T-helper 22 cell (primary cell): ENCODE results near the gene MSMP.

ENCODE experiments used
- DNase-seq: peaks from one replicate; pipeline ENCODE4 v3.0.0-alpha.2; 2020; ENCODE audit warnings: low read depth

MSMP gene

DNA sequence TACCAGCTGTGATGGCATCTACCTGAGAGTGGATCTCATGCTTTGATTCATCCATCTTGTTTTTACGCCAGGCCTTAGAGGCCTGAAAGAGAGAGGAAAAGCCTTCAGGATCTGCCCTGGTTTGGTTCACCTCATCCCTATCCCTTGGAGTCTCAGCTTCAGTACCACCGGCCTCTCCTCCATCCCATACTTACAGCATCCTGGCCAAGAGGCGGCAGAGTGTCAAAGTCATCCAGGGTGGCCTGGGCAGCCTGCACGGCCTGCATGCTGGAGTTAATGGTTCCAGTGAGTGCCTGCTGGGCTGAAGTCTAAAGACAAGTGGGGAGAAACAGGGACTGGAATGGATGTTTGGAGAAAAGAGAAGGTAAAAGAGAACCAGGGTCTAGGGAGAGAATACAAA is 34.5 kb downstream of the MSMP start:
- no peak for DNase-seq

DNA sequence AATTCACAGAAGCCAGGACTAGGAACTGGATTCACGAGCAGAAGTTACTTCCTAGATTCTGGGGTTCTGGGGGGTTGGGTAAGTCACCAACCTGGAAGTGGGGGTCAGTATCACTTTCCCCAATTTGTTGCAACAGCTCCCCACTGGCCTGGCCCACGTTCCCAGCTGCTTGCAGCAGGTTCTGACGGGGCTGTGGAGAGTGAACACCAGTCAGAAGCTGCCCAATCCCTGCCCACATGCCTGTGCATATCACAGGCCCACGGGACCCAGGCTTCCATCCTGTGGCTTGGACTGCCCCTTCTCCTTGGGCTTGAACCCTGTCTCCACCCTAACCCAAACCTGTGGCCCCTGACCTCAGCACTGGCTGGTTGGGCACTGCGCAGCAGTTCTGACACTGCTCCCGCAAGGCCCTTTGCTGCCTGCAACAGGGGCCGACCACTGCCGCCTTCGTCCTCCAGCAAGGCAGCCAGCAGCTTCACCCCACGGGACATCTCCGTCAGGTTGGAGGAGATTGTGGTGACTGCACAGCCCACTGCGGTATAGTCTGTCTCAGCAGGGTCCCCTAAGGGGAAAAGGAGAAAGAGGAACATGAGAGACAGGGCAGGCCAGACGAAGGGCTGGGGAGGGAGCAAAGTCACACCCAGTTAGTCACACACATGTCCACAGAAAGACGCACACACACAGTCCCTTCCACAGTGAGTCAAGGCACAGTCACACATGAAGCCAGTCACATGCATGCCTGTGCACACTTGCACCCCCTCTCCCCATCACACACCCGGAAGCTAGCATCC is 35.2 kb downstream of the MSMP start:
- DNase-seq, result no peak

DNA sequence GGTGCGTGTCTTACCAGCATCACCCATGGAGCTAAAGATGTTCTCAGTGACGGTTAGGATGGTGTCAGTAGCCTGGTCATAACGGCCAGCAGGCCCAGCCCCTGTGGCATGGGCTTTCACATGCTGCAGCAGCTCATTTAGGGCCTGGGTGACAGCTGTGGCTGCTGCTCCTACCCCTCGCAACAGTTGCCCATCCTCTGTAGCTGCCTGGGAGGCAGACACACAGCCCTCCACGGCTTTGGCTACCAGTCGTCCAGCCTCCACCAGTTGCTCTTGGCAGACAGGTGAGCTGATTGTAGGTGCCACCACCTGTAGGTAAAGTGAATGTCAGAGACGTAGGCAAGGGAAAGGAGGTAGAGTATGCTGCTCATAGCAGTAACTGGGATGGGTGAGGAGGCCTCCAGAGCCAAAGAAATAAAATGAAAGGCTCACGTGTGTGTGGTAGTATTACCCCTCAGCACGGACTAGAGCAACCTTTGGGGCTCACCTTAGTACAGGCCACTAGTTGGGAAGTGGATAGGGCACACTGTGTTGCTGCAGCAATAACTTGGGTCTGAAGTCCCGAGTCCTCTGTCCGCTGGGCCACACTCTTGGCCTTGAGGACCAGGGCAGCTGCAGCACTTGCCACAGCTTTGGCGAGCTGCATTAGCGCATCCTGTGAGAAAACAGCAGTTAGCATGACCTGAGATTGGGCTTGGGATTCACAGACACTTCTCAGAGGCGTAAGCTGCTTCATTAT is 36.8 kb downstream of the MSMP start:
- DNase-seq, result no peak

DNA sequence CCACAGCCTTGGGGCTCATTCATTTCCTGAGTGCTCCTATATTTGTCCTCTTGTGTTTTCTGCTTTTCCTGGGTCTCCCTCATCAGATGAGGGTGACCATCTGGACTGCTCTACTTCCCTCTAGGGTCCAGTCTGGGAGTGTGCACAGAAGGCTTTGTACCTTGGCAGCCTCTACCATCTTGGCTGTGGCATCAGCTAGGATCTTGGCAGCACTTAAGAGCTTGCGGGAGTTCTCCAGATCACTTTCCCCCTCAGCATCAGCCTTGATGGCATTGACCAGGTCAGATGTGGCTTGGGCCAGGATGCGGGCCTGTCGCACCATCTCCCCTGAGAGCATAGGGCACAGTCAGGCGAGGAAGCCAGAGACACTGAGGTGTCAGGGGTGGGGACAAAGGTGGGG is 37.8 kb downstream of the MSMP start:
- no peak for DNase-seq

DNA sequence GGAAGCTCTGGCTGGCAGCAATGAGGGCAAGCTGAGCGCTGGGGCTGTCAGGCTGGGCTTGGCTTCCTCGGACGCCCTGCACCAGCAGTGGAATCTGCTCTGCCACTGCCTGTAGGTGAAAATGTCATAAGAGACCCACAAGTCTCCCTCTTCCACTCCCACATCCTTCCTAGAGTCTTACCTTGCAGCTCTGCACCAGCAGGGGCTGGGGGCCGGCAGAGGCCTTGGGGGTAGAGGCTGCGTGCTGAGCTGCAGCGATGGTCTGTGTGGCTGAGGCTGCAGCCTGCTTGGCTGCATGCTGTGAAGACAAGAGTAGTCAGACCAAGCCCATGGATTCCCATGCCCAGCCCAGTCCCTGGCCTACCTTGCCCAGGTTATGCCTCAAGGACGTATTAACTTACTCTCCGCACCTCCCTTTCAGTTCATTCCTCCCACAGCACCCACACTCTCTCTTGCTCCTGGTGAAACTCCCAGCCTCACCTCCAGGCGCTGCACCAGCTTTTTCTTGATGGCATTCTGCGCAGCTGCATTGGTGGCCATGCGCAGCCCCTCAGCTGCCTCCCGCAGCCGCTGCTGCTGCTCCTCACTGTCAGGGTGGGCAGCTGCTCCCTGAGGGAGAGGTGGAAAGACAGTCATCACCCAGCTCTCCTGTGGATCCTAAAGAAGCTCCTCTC is 39.4 kb downstream of the MSMP start:
- DNase-seq, result no peak

DNA sequence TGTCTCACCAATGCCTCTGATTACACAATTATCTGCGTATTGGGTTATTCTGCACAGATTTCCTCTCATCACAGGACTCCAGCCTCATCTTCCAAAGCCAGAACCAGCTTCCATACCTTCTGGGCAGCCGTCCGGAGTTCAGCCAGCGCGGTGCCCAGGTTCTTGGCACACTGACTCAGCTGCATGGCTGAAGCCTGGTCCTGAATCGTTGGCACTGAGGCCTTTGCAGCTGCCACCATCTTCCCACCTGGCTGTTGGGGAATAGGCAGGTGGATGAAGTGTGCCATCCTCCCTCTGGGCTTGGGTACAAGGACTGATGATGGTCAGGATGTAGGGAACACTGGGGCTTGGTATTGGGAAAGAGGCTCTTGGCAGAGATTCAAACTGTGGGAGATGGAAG is 40.0 kb downstream of the MSMP start:
- no peak for DNase-seq

DNA sequence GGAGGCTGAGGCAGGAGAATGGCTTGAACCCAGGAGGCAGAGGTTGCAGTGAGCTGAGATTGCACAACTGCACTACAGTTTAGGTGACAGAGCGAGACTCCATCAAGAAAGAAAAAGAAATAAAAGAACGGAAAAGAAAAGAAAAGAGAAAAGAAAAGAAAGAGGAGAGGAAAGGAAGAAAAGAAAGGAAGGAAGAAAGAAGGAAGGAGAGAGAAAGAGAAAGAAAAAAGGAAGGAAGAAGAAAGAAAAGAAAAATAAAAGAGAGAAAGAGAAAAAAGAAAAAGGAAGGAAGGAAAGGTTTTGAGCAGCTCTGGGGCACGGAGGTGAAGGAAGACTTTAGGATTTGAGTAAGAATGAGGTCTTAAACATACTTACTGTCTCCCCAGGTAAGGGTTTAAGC is 40.5 kb downstream of the MSMP start:
- DNase-seq, result no peak

DNA sequence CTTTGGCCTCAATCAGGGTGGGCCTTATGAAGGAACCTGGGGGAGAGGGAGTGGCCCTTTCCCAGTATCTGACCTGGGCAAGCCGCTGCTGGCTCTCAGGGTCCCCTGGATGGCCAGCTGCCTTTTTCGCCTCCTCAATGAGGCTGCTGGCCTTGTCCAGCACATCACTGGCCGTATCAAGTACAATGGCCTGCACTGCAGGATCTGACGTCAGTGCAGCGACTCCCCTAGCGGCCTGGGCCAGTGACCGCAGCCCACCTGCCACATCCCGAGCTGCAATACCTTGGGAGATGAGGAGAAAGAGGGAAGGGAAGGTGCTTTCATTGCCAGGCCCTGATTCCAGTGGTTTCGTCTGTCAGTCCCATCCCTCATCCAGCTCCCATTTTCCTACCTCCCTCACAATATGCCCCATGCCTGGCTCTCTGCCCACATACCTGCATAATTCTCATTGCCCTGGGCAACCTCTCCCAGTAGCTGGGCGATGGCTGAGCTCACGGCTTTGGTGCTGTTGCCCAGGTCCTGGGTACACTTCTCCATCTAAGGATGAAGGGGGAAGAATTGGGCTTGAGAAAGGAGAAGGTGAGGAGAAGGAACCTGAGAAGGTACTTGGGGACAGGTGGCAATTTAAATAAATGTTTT is 41.2 kb downstream of the MSMP start:
- DNase-seq, result no peak

DNA sequence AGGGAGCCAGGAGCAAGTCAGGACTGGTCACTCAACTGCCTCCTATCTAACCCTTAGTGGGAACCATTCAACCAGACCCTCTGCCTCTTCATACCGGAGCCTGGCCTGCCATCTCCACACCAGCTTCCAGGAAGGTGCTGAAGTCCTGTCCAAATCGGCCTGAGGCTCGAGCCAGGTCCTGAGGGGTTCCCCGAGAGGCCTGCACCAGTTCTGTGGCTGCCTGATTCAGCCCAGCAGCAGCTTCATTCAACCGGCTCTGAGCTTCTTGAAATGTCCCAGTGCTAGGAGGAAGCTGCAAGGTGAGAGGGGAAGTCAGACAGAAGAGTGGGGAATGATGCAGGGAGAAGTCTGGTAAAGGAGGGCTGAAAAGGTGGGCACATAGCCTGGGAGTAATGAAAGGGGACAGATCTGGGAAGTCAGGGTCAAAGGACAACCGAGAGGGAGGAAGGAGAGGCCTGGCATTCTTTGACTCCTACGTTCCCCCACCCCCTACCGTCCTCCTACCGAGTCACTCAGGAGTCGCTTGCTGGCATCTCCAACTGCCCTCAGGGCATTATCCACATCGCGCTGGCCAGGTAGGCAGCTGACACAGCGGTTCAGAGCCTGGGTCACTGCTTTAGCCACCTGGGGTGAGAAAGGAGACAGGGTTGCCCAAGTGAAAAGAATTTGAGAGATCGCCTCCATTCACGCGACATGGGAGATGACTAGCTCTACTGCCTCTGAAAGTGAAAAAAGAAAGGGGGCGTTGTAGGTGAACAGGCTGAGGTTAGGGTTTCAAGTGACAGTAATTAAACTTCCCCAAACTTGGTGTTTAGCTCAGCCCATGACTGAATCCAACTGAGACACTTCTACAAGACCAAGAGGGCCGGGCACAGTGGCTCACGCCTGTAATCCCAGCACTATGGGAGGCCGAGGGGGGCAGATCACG is 42.3 kb downstream of the MSMP start:
- no peak for DNase-seq

DNA sequence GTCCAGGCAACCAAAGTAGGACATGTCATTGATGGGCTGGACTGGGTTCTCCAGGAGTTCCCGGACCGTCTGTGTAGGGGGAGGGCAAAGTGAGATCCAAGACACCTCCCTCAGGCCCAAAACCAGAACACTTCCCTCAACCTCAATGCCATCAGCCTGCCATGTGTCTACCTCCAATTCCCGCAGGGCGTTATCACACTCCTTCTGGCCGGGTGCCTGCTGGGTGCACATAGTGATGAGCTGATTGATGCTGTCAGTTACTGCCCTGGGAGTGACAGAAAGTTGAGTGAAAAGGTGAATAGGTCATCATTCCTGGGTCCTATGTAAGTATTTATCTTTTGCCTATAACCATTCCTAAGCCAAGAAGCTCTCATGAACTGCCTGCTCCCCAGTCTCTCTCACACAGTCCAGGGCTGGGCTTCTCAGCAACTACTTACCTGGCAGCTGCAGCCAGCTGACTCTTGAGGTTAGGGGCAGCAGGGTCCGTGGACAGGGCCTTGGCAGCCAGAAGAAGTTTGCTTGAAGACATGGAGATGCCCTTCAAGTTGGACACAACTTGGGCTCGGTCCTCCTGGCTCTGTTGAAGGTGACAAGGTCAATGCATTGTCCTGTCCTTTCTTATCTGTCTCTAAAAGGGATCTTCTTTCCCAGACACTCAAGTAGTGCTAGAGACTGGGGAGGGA is 43.1 kb downstream of the MSMP start:
- no peak for DNase-seq

DNA sequence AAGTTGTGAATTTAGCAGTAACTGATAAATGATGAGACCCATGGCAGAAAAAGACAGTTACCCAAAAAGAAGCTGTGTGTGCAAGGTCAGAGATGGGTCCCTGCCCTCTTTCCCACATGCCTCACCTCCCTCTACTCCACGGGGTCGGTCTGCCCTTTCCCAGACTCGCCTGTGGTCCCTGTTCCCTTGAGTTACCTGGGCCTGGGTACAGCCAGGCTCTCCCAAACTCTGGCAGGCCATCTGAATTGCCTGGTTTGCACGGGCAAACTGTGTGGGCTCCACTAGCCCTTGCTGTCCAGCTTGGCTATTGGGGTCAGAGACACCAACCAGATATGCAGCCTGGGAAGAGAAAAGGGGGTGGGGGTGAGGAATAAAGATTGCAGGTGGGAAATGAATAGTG is 45.9 kb downstream of the MSMP start:
- DNase-seq, result no peak

DNA sequence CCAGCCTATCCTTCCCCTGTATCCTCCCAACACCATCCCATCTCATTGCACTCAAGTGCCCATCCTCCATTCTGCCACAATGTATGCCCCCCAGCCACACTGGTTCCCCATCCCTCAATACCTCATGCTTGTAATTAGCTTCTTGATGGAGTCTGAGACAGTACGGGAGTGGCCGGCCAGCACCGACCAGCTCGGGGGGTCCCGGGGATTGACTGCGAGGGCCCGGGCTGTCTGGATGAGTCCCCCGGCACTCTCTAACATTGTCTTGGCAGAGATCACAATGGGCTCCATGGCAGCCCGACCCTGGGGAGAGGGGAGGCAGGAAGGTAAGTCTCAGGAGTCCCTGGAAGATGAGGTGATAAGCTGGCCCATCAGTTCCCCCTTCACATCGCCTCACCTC is 47.1 kb downstream of the MSMP start:
- DNase-seq, result no peak

DNA sequence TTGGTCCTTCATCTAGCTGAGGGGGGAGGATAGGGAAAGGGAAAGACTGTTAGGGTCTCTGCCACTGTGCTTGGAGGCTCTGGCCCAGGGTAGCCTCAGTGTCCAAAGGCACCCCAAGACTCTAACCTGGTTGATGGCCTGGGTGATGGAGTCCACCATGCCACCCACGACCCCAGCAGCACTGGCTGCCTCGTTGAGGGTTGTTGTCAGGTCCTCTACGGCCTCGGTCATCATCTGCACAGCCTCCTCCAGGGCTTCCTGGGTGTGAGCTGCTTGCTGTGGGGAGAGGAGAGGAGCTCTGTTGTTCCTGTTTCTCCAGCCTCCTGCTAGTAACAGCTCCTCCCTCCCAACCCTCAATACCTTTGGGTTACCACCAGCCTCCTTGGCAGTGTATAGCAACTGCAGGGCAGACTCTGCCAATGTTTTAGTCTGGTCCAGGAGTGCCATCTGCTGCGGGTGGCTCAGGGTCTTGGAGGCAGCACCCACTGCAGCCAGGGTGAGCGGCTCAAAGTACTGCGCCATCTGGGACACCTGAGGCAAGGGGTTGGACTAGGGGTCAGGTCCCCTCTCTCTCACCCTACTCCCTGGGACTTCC is 48.1 kb downstream of the MSMP start:
- DNase-seq, result no peak

DNA sequence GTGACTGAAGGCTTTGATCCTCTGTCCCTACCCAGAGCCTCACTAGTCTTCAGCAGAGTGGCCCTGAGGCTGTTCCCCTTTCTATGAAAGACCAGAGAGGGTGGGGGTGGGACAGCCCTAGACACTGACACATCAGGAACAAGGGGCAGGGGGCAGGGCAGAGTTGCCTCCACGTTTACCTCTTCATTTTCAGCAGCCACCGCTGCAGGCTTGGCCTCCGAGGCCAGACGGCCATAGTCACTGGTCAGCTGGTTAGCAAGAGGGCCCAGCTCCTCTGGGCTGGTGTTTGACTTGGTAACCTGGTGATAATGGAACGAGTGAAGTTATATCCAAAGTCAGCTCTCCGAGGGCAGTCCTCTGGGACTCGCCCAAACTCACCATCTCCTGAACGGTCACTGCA is 48.7 kb downstream of the MSMP start:
- DNase-seq, result no peak

DNA sequence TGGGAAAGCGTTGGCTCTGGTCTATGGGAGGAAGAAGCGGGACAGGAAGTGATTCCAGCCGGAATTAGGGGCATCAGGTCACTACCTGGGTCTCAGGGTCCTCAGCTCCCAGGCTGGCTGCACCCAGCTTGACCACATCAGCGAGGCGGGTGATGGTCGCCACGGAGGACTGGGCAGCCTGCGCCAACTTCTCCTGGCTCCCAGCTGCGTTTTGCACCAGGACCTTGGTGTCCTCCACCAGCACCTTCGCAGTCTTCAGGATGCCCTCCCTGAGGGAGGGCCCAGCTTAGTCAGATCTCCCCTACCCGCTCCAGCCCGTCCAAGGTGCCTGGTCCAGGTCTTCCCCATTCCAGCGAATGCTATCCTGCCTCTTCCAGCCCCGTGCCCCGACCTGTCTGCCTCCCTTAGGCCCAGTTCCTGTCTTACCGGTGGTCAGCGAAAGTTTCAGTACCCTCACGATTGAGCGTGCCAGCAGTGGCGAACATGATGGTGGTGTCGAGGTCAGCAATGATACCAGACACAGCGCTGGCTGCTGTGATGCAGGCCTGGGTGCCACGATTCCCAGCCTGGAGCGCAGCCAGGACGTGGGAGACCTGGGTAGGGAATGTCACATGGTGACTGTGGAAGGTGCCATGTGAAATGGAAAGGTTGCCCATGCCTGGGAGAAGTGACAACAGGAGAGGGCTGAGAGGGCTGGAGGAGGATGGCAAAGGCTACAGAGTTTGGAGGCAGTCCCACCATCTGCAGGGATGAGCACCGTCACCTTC is 50.0 kb downstream of the MSMP start:
- no peak for DNase-seq
